GM23338 (cell line): ENCODE measurements around the gene DAGLA. TPM values are rescaled to one million over a fixed set of nuclear protein-coding genes. Genes with fewer than 3 reads are reported as not detected.

Experiments used
- ATAC-seq: fragments of 200-7000 bp; cut with Tn5 transposase; 3 replicates; pipeline ENCODE4 v1.9.1; 2020
- DNase-seq: peaks from one replicate; pipeline ENCODE4 v3.0.0-alpha.2; 2015; ENCODE audit warnings: low spot score
- H2AFZ ChIP-seq: fragments of 200-600 bp; sonication (generic); 2 replicates; pipeline ENCODE4 v1.8.0; 2016; ENCODE audit warnings: antibody characterized with exemption, mild to moderate bottlenecking, moderate library complexity
- H3F3A ChIP-seq: fragments of 200-600 bp; sonication (generic); replicated peaks from 2 replicates; pipeline ENCODE4 v1.8.0; 2017; ENCODE audit warnings: antibody characterized with exemption, mixed run types, low read depth
- H3K27ac ChIP-seq: fragments of 200-600 bp; sonication (generic); 2 replicates; pipeline ENCODE4 v1.6.1; 2016; ENCODE audit warnings: low read depth
- H3K27me3 ChIP-seq: fragments of 200-600 bp; sonication (generic); 2 replicates; pipeline ENCODE4 v1.8.0; 2016; ENCODE audit warnings: mild to moderate bottlenecking, mixed run types, moderate library complexity; ENCODE audit not compliant: insufficient read depth
- H3K36me3 ChIP-seq: fragments of 200-600 bp; sonication (generic); 2 replicates; pipeline ENCODE4 v1.8.0; 2016; ENCODE audit warnings: mild to moderate bottlenecking; ENCODE audit not compliant: insufficient read depth
- H3K4me1 ChIP-seq: fragments of 200-600 bp; sonication (generic); 2 replicates; pipeline ENCODE4 v1.8.0; 2016; ENCODE audit warnings: mild to moderate bottlenecking, moderate library complexity; ENCODE audit not compliant: insufficient read depth
- H3K4me2 ChIP-seq: fragments of 200-600 bp; sonication (generic); 2 replicates; pipeline ENCODE4 v1.7.1; 2017; ENCODE audit warnings: mixed run types
- H3K4me3 ChIP-seq: fragments of 200-600 bp; sonication (generic); 2 replicates; pipeline ENCODE4 v1.6.1; 2016; ENCODE audit warnings: mixed run types
- H3K79me2 ChIP-seq: fragments of 200-600 bp; sonication (generic); replicated peaks from 2 replicates; pipeline ENCODE4 v1.8.0; 2017; ENCODE audit warnings: mild to moderate bottlenecking; ENCODE audit not compliant: insufficient read depth
- H3K9me2 ChIP-seq: fragments of 200-600 bp; sonication (generic); 2 replicates; pipeline ENCODE4 v1.8.0; 2017; ENCODE audit not compliant: insufficient read depth
- H4K20me1 ChIP-seq: fragments of 200-600 bp; sonication (generic); replicated peaks from 2 replicates; pipeline ENCODE4 v1.8.0; 2017; ENCODE audit warnings: mild to moderate bottlenecking; ENCODE audit not compliant: insufficient read depth
- H3K27ac Mint-ChIP-seq: 2 replicates; pipeline ENCODE4 v1.8.0; 2020; ENCODE audit warnings: inconsistent platforms, mild to moderate bottlenecking, moderate library complexity, mixed read lengths
- H3K27me3 Mint-ChIP-seq: 3 replicates; pipeline ENCODE4 v1.8.0; 2022; ENCODE audit warnings: low read depth, mild to moderate bottlenecking, moderate library complexity, mixed read lengths, inconsistent platforms; ENCODE audit not compliant: insufficient read depth, poor library complexity
- H3K36me3 Mint-ChIP-seq: 3 replicates; pipeline ENCODE4 v1.8.0; 2021; ENCODE audit warnings: low read depth, mild to moderate bottlenecking, inconsistent platforms, moderate library complexity, mixed read lengths
- H3K4me1 Mint-ChIP-seq: 3 replicates; pipeline ENCODE4 v1.8.0; 2020; ENCODE audit warnings: mild to moderate bottlenecking, inconsistent platforms, mixed read lengths
- H3K4me3 Mint-ChIP-seq: 3 replicates; pipeline ENCODE4 v1.8.0; 2021; ENCODE audit warnings: moderate library complexity, mild to moderate bottlenecking, inconsistent platforms, mixed read lengths
- H3K9me3 Mint-ChIP-seq: 3 replicates; pipeline ENCODE4 v1.8.0; 2020; ENCODE audit warnings: moderate library complexity, mild to moderate bottlenecking, inconsistent platforms, mixed read lengths
- CREB1 ChIP-seq: fragments of 250-450 bp; sonication (Bioruptor Pico); IDR thresholded peaks from 2 replicates; pipeline ENCODE4 v1.5.0; 2020; ENCODE audit warnings: low read depth, mild to moderate bottlenecking, moderate library complexity
- CTCF ChIP-seq, 2 experiments: fragments of 200-600 bp in 1 of 2; sonication (generic) in 1 of 2; conservative IDR thresholded peaks; 2 replicates each; pipeline versions ENCODE4 v1.5.1 to v1.6.1; 2016 to 2017; ENCODE audit warnings: antibody characterized with exemption in 2 of 2, low read depth in 2 of 2, mild to moderate bottlenecking in 2 of 2, moderate library complexity in 1 of 2
- EZH2 ChIP-seq: fragments of 200-600 bp; sonication (generic); IDR thresholded peaks from one replicate; pipeline ENCODE4 v1.8.0; 2017; ENCODE audit warnings: antibody characterized with exemption, mild to moderate bottlenecking, low read depth; ENCODE audit not compliant: unreplicated experiment
- EZH2phosphoT487 ChIP-seq: fragments of 200-600 bp; sonication (generic); IDR thresholded peaks from one replicate; pipeline ENCODE4 v1.8.1; 2018; ENCODE audit warnings: antibody characterized with exemption; ENCODE audit not compliant: unreplicated experiment
- JUNB ChIP-seq: IDR thresholded peaks from one replicate; pipeline ENCODE4 v1.6.1; 2016; ENCODE audit warnings: antibody characterized with exemption; ENCODE audit not compliant: unreplicated experiment
- NANOG ChIP-seq: IDR thresholded peaks from 2 replicates; pipeline ENCODE4 v1.6.1; 2016; ENCODE audit warnings: antibody characterized with exemption, borderline replicate concordance
- POLR2AphosphoS5 ChIP-seq: IDR thresholded peaks from 2 replicates; pipeline ENCODE4 v1.6.1; 2016; ENCODE audit warnings: antibody characterized with exemption, low read depth
- REST ChIP-seq: IDR thresholded peaks from one replicate; pipeline ENCODE4 v1.6.1; 2018; ENCODE audit warnings: antibody characterized with exemption; ENCODE audit not compliant: unreplicated experiment
- STAT1 ChIP-seq: IDR thresholded peaks from one replicate; pipeline ENCODE4 v1.6.1; 2016; ENCODE audit warnings: antibody characterized with exemption; ENCODE audit not compliant: unreplicated experiment
- ZNF114 ChIP-seq: fragments of 250-450 bp; sonication (Bioruptor Pico); IDR thresholded peaks from 2 replicates; pipeline ENCODE4 v1.5.0; 2020; ENCODE audit warnings: mild to moderate bottlenecking, moderate library complexity
- ZNF331 ChIP-seq: fragments of 250-450 bp; sonication (Bioruptor Pico); IDR thresholded peaks from 2 replicates; pipeline ENCODE4 v1.5.0; 2020; ENCODE audit warnings: low read depth, mild to moderate bottlenecking, moderate library complexity
- polyA plus RNA-seq: library from polyadenylated mRNA; unstranded; fragments of >200 nt; fragmentation: Nextera tagmentation; extraction: Ambion mirVana; gene quantifications from 2 replicates; pipeline ENCODE4 v1.2.1, GENCODE V29; 2016
- total RNA-seq: library from RNA; depleted of rRNA; stranded (reverse); fragments of >200 nt; shearing (Covaris generic); gene quantifications from 2 replicates; pipeline ENCODE4 v1.2.3, GENCODE V29; 2014
- TF ChIP-seq, protein P1 (sequence below): fragments of 250-450 bp; sonication (Bioruptor Pico); IDR thresholded peaks from 2 replicates; pipeline ENCODE4 v1.5.0; 2020; ENCODE audit warnings: mild to moderate bottlenecking, moderate library complexity
- TF ChIP-seq, protein P2 (sequence below): IDR thresholded peaks from 2 replicates; pipeline ENCODE4 v1.6.1; 2016; ENCODE audit warnings: antibody characterized with exemption

The DAGLA gene
- total and polyA plus RNA-seq, 2 experiments from 2014 or later = 0.55 to 2.5 TPM

DNA sequence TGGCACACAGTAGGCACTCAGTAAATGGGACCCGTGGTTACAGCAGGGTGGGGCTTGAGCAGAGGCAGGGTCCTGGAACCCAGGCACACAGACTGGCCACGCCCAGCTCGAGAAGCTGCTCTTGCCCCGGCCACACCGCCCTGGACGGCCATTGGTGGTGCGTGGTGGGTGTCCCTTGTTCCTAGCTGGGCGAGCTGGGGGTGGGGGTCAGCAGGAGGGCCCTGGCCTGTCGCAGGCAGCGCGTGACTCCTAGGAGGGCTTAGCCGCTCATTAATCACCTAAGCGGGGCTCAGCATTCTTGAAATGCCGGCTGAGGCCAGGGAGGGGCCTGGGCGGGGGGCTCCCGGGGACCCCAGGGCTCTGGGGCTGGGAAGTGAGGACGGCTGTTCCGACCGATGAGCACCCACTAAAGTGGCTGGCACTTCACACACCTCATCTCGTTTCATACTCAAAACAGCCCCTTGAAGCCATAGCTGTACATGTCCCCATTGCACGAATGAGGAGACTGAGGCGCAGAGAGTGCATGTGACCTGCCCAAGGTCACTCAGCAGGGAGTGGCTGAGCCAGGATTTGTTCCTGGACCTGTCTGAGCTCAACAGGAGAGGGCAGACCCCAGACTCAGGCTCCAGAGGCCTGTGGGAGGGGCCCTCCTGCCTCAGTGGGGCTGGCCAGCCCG is 83.9 kb downstream of the DAGLA start:
- Mint-ChIP-seq H3K36me3 (no peaks in the 10 kb centered on the region; the same call in 2 of the 3 replicates), H3K27me3 (peaks cover 14% of the 10 kb centered on the region), H3K9me3 (no peaks in the 10 kb centered on the region; the same call in 2 of the 3 replicates), H3K27ac (no peak overlapping the region), H3K4me3 (no peak overlapping the region), H3K4me1 (peaks cover 21% of the 10 kb centered on the region; the same call in 2 of the 3 replicates)
- H3K4me3 ChIP-seq = no peak overlapping the region
- H2AFZ ChIP-seq = no peak overlapping the region
- DNase-seq = no peak
- peaks cover 15% of the 10 kb centered on the region; the same call in 1 of the 2 replicates for H3K4me1 ChIP-seq
- H3K79me2 ChIP-seq = no peaks in the 10 kb centered on the region
- H3K27ac ChIP-seq = no peak overlapping the region
- H3K4me2 ChIP-seq = no peak overlapping the region
- H3K9me2 ChIP-seq = no peaks in the 10 kb centered on the region
- H3F3A ChIP-seq = no peaks in the 10 kb centered on the region
- ATAC-seq = no peak
- TF ChIP-seq REST (no peak), EZH2 (no peak), EZH2phosphoT487 (no peak), ZNF331 (no peak), POLR2AphosphoS5 (no peak), NANOG (no peak), JUNB (no peak), CTCF (conservative IDR thresholded peaks at IDR 0.05; ENCODE audit: low read depth in 2 of 2) (no peak), CREB1 (CRISPR knock-in tag) (no peak), STAT1 (no peak), ZNF114 (CRISPR knock-in tag) (no peak)
- TF ChIP-seq, protein P1, sequence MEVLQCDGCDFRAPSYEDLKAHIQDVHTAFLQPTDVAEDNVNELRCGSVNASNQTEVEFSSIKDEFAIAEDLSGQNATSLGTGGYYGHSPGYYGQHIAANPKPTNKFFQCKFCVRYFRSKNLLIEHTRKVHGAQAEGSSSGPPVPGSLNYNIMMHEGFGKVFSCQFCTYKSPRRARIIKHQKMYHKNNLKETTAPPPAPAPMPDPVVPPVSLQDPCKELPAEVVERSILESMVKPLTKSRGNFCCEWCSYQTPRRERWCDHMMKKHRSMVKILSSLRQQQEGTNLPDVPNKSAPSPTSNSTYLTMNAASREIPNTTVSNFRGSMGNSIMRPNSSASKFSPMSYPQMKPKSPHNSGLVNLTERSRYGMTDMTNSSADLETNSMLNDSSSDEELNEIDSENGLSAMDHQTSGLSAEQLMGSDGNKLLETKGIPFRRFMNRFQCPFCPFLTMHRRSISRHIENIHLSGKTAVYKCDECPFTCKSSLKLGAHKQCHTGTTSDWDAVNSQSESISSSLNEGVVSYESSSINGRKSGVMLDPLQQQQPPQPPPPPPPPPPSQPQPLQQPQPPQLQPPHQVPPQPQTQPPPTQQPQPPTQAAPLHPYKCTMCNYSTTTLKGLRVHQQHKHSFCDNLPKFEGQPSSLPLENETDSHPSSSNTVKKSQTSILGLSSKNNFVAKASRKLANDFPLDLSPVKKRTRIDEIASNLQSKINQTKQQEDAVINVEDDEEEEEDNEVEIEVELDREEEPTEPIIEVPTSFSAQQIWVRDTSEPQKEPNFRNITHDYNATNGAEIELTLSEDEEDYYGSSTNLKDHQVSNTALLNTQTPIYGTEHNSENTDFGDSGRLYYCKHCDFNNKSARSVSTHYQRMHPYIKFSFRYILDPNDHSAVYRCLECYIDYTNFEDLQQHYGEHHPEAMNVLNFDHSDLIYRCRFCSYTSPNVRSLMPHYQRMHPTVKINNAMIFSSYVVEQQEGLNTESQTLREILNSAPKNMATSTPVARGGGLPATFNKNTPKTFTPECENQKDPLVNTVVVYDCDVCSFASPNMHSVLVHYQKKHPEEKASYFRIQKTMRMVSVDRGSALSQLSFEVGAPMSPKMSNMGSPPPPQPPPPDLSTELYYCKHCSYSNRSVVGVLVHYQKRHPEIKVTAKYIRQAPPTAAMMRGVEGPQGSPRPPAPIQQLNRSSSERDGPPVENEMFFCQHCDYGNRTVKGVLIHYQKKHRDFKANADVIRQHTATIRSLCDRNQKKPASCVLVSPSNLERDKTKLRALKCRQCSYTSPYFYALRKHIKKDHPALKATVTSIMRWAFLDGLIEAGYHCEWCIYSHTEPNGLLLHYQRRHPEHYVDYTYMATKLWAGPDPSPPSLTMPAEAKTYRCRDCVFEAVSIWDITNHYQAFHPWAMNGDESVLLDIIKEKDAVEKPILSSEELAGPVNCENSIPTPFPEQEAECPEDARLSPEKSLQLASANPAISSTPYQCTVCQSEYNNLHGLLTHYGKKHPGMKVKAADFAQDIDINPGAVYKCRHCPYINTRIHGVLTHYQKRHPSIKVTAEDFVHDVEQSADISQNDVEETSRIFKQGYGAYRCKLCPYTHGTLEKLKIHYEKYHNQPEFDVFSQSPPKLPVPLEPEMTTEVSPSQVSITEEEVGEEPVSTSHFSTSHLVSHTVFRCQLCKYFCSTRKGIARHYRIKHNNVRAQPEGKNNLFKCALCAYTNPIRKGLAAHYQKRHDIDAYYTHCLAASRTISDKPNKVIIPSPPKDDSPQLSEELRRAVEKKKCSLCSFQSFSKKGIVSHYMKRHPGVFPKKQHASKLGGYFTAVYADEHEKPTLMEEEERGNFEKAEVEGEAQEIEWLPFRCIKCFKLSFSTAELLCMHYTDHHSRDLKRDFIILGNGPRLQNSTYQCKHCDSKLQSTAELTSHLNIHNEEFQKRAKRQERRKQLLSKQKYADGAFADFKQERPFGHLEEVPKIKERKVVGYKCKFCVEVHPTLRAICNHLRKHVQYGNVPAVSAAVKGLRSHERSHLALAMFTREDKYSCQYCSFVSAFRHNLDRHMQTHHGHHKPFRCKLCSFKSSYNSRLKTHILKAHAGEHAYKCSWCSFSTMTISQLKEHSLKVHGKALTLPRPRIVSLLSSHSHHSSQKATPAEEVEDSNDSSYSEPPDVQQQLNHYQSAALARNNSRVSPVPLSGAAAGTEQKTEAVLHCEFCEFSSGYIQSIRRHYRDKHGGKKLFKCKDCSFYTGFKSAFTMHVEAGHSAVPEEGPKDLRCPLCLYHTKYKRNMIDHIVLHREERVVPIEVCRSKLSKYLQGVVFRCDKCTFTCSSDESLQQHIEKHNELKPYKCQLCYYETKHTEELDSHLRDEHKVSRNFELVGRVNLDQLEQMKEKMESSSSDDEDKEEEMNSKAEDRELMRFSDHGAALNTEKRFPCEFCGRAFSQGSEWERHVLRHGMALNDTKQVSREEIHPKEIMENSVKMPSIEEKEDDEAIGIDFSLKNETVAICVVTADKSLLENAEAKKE = no peak
- TF ChIP-seq, protein P2, sequence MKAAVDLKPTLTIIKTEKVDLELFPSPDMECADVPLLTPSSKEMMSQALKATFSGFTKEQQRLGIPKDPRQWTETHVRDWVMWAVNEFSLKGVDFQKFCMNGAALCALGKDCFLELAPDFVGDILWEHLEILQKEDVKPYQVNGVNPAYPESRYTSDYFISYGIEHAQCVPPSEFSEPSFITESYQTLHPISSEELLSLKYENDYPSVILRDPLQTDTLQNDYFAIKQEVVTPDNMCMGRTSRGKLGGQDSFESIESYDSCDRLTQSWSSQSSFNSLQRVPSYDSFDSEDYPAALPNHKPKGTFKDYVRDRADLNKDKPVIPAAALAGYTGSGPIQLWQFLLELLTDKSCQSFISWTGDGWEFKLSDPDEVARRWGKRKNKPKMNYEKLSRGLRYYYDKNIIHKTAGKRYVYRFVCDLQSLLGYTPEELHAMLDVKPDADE = no peak
- H3K27me3 ChIP-seq = no peaks in the 10 kb centered on the region
- no peaks in the 10 kb centered on the region for H4K20me1 ChIP-seq
- H3K36me3 ChIP-seq = no peaks in the 10 kb centered on the region
